Mucosa of rectum (tissue), 2 donors: ENCODE measurements around the gene POPDC2.

Source experiments
- H3K27ac ChIP-seq, 2 donors: one replicate each; pipeline ENCODE4 v1.7.0; 2013; ENCODE audit warnings: inconsistent platforms in 2 of 2, low read depth in 2 of 2, low read length in 2 of 2
- H3K27me3 ChIP-seq, 2 donors: one replicate each; pipeline ENCODE4 v1.7.0; 2013; ENCODE audit warnings: low read length in 2 of 2; ENCODE audit not compliant: control insufficient read depth in 2 of 2, insufficient read depth in 2 of 2
- H3K36me3 ChIP-seq, 2 donors: one replicate each; pipeline ENCODE4 v1.7.0; 2013; ENCODE audit warnings: low read length in 2 of 2; ENCODE audit not compliant: control insufficient read depth in 2 of 2, insufficient read depth in 2 of 2
- H3K4me1 ChIP-seq, 2 donors: one replicate each; pipeline ENCODE4 v1.7.0; 2013; ENCODE audit warnings: low read length in 2 of 2, mild to moderate bottlenecking in 1 of 2; ENCODE audit not compliant: control insufficient read depth in 2 of 2, insufficient read depth in 2 of 2
- H3K4me3 ChIP-seq, 2 donors: one replicate each; pipeline ENCODE4 v1.7.0; 2013; ENCODE audit warnings: low read length in 2 of 2
- H3K9ac ChIP-seq, 2 donors: one replicate each; pipeline ENCODE4 v1.7.0; 2013; ENCODE audit warnings: low read length in 2 of 2, low read depth in 1 of 2, mild to moderate bottlenecking in 1 of 2
- H3K9me3 ChIP-seq, 2 donors: one replicate each; pipeline ENCODE4 v1.7.0; 2013; ENCODE audit warnings: low read length in 2 of 2; ENCODE audit not compliant: control insufficient read depth in 2 of 2
- donor health status: healthy.
- donor health status: Normal muscosa, but diverticular disease.

POPDC2 gene

DNA sequence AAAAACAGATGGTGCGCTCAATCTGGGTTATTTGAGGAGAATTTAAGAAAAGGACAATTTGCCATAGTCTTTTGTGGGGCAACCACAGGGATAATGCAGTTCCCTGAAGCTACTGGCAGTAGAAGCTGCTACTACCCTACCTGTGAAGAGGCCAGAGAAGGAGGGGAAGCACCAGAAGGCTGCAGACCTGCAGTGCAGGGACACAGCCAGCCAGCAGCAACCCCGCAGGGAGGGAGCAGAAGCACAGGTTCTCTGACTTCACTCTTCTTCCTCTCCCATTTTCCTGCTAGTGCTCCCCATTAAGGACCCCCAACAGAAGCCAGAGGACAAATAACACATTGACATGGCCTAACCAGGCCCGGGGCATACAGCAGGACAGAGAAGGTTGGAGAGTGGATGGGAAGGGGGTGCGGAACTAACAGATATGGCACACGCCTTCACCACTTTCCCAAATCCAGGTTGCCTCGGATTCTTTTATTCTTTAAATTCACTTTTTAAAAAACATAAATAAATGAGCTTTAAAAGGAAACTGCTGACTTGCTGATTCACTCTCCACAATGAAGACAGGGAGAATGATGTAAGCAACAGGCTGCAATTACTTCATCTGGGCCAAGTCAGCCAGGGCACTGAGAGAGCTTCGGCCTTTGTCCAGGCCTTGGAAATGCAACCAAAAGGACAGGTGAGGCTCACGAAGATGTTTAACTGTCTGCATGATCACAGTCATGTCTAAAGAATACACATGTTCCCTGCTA, 30.1 kb downstream of the POPDC2 start:
- H3K9me3 ChIP-seq, result no peaks in the 10 kb centered on the region
- H3K4me3 ChIP-seq, result no peak overlapping the region
- no peaks in the 10 kb centered on the region for H3K27me3 ChIP-seq
- H3K9ac ChIP-seq, result no peak overlapping the region
- no peaks in the 10 kb centered on the region for H3K4me1 ChIP-seq
- peak overlapping the region in 1 of 2 donors; percentile 6 for H3K27ac ChIP-seq
- H3K36me3 ChIP-seq, result no peaks in the 10 kb centered on the region

DNA sequence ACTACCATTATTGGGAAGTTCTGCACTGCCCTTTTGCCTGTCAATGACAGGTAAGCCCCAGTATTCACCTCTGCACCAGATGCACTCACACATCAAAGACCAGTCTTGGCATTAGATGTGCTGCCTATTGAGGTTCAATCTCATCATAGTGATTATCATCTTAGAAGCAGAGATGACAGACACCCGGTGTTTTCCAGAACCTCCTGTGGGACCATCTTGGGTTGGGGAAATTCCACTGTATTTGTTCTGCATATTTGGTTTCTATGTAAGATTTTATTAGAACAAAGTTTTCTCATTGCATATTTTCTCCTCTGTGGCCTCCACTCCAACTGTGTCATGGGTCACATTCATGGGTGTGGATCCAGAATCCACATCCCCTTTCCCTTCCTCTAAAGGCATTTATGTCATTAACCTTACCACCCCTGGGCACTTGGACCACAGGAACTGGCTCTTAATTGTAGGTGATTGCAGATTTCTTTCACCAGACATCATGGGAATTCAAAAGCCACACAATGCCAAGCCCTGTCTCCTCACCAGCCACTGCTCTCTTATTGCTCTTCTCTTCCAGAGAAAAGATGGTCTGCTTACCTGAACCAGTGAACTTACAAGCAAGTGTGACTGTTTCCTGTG, 31.5 kb downstream of the POPDC2 start:
- Histone ChIP-seq H3K27ac (no peak overlapping the region), H3K4me3 (no peak overlapping the region), H3K4me1 (no peaks in the 10 kb centered on the region)

DNA sequence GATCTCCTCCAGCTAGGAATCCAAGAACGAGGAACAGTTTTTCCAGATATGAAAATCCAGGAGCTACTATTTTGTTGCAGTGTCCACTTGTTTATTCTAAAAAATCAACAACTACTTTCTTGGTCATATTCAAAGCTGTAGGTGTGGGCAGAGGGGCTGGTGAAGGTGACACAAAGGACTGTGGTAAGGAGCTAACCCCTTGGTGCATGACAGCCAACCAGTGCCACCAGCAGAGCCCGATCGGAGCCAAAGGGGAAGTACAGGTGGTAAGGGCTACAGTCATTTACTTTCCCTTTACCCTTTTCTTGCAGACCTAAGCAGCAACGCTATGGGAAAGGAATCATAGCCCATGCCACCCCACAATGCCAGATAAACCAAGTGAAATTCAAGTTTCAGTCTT, 32.0 kb downstream of the POPDC2 start:
- Histone ChIP-seq H3K36me3 (no peaks in the 10 kb centered on the region), H3K9ac (no peak overlapping the region), H3K27me3 (no peaks in the 10 kb centered on the region), H3K9me3 (no peaks in the 10 kb centered on the region), H3K27ac (no peak overlapping the region), H3K4me3 (no peak overlapping the region), H3K4me1 (no peaks in the 10 kb centered on the region)

More for the DNA sequence above, 31.5 kb downstream of the POPDC2 start:
- no peaks in the 10 kb centered on the region for H3K9me3 ChIP-seq
- no peaks in the 10 kb centered on the region for H3K36me3 ChIP-seq
- no peak overlapping the region for H3K9ac ChIP-seq
- H3K27me3 ChIP-seq, result no peaks in the 10 kb centered on the region

DNA sequence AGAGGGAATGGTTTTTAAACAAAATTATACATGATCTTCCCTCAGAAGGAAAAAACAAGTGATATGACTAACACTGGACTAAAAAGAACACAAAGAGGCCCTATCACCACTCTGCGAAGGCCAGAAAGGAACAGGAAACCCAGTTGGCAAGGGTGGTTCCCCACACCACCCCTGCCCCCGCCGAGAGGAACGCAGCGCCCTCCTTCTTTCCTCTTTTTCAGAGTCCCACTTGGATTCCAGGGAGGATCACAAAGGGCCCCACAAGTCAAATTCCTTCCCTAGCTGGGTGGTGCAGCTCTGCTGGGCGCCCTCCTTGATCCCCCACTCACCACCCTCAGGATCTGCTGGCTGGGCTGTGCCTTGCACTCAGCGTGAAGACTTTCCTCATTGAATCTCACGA, 32.9 kb downstream of the POPDC2 start:
- Histone ChIP-seq H3K9ac (no peak overlapping the region), H3K9me3 (no peaks in the 10 kb centered on the region), H3K4me3 (no peak overlapping the region), H3K4me1 (no peaks in the 10 kb centered on the region), H3K27ac (peak overlapping the region in 1 of 2 donors; percentile 3), H3K27me3 (no peaks in the 10 kb centered on the region), H3K36me3 (no peaks in the 10 kb centered on the region)

DNA sequence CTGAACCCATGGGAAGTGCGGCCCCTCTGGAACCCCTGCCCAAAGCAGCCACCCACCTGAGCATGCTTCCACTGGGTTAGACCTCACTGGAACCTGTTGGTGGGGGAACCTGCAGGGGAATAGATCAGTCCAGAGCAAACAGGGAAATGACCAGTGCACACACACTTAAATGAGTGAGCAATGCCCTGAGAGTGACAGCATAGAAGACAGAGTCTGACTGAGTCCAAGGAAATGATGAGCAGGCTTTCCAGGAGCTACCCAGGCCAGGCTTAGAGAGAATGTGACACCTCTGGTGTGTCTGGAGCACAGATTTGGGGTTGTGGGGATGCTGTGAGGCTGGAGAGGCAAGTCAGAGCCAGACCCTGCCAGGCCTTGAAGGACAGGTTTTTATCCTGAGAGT, 34.2 kb downstream of the POPDC2 start:
- no peak overlapping the region for H3K4me3 ChIP-seq
- H3K4me1 ChIP-seq, result no peaks in the 10 kb centered on the region
- no peaks in the 10 kb centered on the region for H3K9me3 ChIP-seq
- no peaks in the 10 kb centered on the region for H3K27me3 ChIP-seq
- no peak overlapping the region for H3K27ac ChIP-seq
- H3K9ac ChIP-seq, result no peak overlapping the region
- no peaks in the 10 kb centered on the region for H3K36me3 ChIP-seq

DNA sequence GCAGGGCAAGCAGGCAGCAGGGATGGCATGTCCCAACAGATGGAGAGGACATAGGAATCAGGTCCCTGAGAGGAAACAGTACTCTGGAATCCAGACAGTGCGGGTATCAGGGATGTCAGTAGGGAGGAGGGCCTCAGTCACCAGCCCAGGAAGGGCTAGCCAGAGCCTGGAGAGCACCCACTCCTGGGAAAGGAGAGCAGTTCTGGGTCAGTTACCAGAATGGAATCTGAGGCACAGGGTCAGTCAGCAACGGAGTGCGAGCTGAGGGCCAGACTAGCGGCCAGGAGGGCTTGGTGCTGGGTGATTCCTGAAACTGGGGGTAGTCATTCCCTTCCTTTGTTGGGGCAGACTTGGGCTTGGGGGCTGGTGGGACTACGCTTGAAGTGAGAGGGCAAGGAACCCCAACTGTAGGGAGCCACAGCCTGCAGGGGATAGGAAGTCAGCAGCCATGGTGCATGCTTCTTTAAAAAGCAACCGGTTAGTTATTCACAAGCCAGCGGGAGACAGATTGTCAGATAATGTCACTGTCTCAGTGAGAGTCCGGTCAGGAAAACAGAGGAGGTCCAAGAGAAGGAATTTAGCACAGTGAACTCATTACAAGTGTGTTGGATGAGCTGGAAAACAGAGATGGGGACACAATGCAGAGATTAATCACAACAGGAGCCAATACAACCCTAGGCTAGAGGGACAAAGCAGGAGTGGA, 34.8 kb downstream of the POPDC2 start:
- Histone ChIP-seq H3K36me3 (no peaks in the 10 kb centered on the region), H3K27ac (no peak overlapping the region), H3K9ac (no peak overlapping the region)

DNA sequence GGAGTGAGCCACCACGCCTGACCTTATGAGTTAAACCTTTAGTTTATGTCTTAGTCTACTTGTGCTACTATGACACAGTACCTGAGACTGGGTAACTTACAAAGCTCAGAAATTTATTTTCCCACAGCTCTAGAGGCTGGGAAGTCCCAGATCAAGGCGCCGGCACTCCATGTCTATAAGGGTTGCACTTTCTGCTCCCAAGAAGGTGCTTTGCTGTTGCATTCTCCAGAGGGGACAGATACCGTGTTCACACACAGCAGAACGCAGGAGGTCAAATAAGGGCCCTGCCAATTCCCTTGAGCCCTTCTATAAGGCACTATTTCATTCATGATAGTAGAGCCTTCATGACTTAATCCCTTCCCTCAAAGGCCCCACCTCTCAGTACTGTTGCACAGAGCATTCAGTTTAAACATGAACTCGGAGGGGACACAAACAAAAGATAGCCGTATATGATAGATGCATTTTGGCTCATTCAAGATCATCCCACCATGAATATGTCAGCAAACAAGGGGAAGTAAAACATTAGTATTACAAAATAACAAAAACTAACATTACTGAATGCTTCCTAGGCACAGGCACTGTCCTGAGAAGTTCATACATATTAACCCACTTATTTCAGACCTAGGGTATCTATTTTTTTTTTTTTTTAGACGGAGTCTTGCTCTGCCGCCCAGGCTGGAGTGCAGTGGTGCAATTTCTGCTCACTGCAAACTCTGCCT, 36.2 kb downstream of the POPDC2 start:
- no peaks in the 10 kb centered on the region for H3K4me1 ChIP-seq
- H3K9ac ChIP-seq, result no peak overlapping the region
- no peak overlapping the region for H3K4me3 ChIP-seq
- H3K27ac ChIP-seq, result no peak overlapping the region
- H3K9me3 ChIP-seq, result no peaks in the 10 kb centered on the region
- no peaks in the 10 kb centered on the region for H3K36me3 ChIP-seq
- no peaks in the 10 kb centered on the region for H3K27me3 ChIP-seq

More for the DNA sequence above, 34.8 kb downstream of the POPDC2 start:
- H3K27me3 ChIP-seq, result no peaks in the 10 kb centered on the region
- H3K4me1 ChIP-seq, result no peaks in the 10 kb centered on the region
- H3K9me3 ChIP-seq, result no peaks in the 10 kb centered on the region
- H3K4me3 ChIP-seq, result no peak overlapping the region

DNA sequence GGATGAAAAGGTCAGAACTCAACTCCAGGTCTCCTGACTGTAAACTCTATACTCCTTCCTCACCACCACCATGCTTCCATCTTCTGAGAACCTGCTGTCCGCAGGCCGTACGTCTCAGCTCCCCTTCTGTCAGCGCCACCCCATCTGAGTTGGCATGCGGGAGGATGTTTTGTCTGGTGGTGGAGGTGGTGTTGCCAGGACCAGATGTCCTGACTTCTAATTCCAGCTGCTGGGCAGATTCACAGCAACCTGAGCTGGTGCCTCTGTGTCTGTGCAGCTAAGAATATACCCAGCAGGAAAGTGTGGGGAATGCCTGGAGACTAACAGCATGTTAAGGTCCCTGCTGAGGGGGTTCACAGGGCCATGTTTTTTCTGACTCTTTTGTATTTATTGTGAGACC, 39.5 kb downstream of the POPDC2 start:
- Histone ChIP-seq H3K9ac (no peak overlapping the region), H3K4me3 (no peak overlapping the region), H3K9me3 (no peaks in the 10 kb centered on the region), H3K27me3 (no peaks in the 10 kb centered on the region), H3K4me1 (no peaks in the 10 kb centered on the region), H3K36me3 (no peaks in the 10 kb centered on the region), H3K27ac (no peak overlapping the region)

DNA sequence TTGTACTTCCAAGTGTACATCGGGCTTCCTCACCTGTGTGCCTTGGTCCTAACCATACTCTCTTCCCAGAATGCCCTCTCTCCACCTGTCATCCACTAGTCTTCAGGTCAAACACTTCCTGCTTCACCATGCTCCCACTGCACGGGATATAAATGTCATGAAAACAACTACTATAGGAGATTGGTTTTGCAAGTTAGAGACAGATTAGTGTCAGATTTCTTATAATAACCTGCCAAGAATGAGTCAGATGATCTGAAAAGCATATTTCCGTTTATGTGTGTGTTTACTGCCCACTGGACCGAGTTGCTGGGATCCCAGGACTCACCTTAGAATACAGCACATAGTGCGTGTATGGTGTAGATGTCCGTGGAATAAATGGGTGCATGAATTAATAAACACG, 41.3 kb downstream of the POPDC2 start:
- Histone ChIP-seq H3K27me3 (no peaks in the 10 kb centered on the region), H3K9ac (no peak overlapping the region), H3K27ac (no peak overlapping the region), H3K9me3 (no peaks in the 10 kb centered on the region), H3K36me3 (no peaks in the 10 kb centered on the region), H3K4me3 (no peak overlapping the region), H3K4me1 (no peaks in the 10 kb centered on the region)

DNA sequence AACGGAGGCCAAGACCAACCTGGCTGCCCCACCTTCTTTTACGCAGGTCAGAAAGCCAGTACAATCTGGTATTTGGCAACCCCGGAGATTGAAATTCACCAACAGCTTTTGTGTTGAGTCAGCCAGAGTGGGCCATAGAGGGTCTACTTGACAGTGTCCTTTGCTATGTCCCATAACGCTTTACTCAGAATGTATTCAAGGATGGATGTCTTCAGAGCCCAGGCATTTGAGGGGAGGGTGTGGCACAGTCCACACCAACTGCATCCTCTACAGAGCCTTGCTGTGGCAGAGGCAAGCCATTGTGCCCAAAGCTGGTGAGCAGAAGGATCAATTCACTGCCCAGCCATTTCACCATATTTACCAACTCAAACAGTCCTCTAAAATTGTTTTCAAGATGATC, 44.3 kb downstream of the POPDC2 start:
- H3K27ac ChIP-seq, result no peak overlapping the region

More for the DNA sequence above, 44.3 kb downstream of the POPDC2 start:
- Histone ChIP-seq H3K4me1 (no peaks in the 10 kb centered on the region), H3K36me3 (no peaks in the 10 kb centered on the region), H3K9ac (no peak overlapping the region), H3K9me3 (no peaks in the 10 kb centered on the region), H3K4me3 (no peak overlapping the region), H3K27me3 (no peaks in the 10 kb centered on the region)
